A549 (cell line): ENCODE measurements around the gene FAHD2A.

ENCODE experiments used
- CEBPB ChIP-seq, 2 experiments: fragments of >200 bp in 1 of 2; sonication (Bioruptor Twin) in 1 of 2; formaldehyde crosslinking in 1 of 2; IDR thresholded peaks; 2 replicates each; pipeline ENCODE4 v1.6.1; 2012 to 2016
- CHD4 ChIP-seq: fragments of 200-600 bp; sonication (generic); IDR thresholded peaks from 2 replicates; pipeline ENCODE4 v1.6.1; 2016; ENCODE audit warnings: antibody characterized with exemption, mild to moderate bottlenecking, borderline replicate concordance
- CTCF ChIP-seq: fragments of >200 bp; sonication (Bioruptor Twin); formaldehyde crosslinking; IDR thresholded peaks from 3 replicates; pipeline ENCODE4 v1.5.1; 2016
- KDM5A ChIP-seq: fragments of 200-600 bp; sonication (generic); IDR thresholded peaks from 2 replicates; pipeline ENCODE4 v1.6.1; 2016; ENCODE audit warnings: antibody characterized with exemption, mild to moderate bottlenecking
- MAX ChIP-seq: IDR thresholded peaks from 2 replicates; pipeline ENCODE4 v1.6.1; 2012
- ZC3H11A ChIP-seq: fragments of 450-650 bp; IDR thresholded peaks from 2 replicates; pipeline ENCODE4 v1.6.1; 2014; ENCODE audit warnings: antibody characterized with exemption, mild to moderate bottlenecking

GRCh38 chr2:95376311-95377215 is 25.9 kb upstream of the FAHD2A start:
- TF ChIP-seq CHD4, result no peak
- no peak for TF ChIP-seq MAX
- no peak for TF ChIP-seq KDM5A
- TF ChIP-seq CEBPB (IDR thresholded peaks at IDR 0.05), result no peak
- no peak for TF ChIP-seq ZC3H11A
- no peak for TF ChIP-seq CTCF
